ENCODE measurements around the gene FTHL17. TPM values are rescaled to one million over a fixed set of nuclear protein-coding genes. Genes with fewer than 3 reads are reported as not detected.

FTHL17 gene
- total RNA-seq (2022) (not detected in 2 replicates), Bru-seq, nascent RNA (not detected), BruChase-seq, experiment 1, labeled RNA remaining after a 6-hour chase (not detected), BruChase-seq, experiment 2, labeled RNA remaining after a 2-hour chase (not detected)
- long read RNA-seq, result 0 reads

GRCh38 chrX:31071725-31072124, at the start of gene FTHL17:
TSS of gene FTHL17 (minus strand) at chrX:31072041. CDS start at chrX:31071953, 88 bp downstream.
- BruUV-seq (replicated peaks), result no TSS peak
- Mint-ChIP-seq H3K27ac (ENCODE audit: unreplicated experiment) (no peak within 1 kb of the TSS), H3K4me3 (ENCODE audit: low read depth, unreplicated experiment) (no peak within 1 kb of the TSS), H3K36me3 (ENCODE audit: insufficient read depth, unreplicated experiment) (no peaks in the 10 kb centered on the region), H3K4me1 (ENCODE audit: low read depth, unreplicated experiment) (no peaks in the 10 kb centered on the region), H3K9me3 (ENCODE audit: low read depth, unreplicated experiment) (peaks cover 7% of the 10 kb centered on the region), H3K27me3 (ENCODE audit: unreplicated experiment) (no peaks in the 10 kb centered on the region)
- CTCF ChIA-PET, result no interaction called here
- no peak for TF ChIP-seq CTCF (IDR thresholded peaks at IDR 0.05; ENCODE audit: unreplicated experiment)
- intact Hi-C loops (cut with micrococcal nuclease; ENCODE audit: unreplicated experiment), result no loop called here
- DNase-seq, result no peak

- CTCF ChIA-PET, result no interaction called here
- DNase-seq, result no peak
- Mint-ChIP-seq H3K9me3 (ENCODE audit: low read depth, unreplicated experiment) (no peaks in the 10 kb centered on the region), H3K4me1 (ENCODE audit: low read depth, unreplicated experiment) (no peaks in the 10 kb centered on the region), H3K36me3 (ENCODE audit: insufficient read depth, unreplicated experiment) (no peaks in the 10 kb centered on the region), H3K27ac (ENCODE audit: unreplicated experiment) (no peak overlapping the region), H3K27me3 (ENCODE audit: unreplicated experiment) (peaks cover 17% of the 10 kb centered on the region), H3K4me3 (ENCODE audit: low read depth, unreplicated experiment) (no peak overlapping the region)
- TF ChIP-seq CTCF (IDR thresholded peaks at IDR 0.05; ENCODE audit: unreplicated experiment), result no peak
- no TSS peak for BruUV-seq (replicated peaks)
- intact Hi-C loops (cut with micrococcal nuclease; ENCODE audit: unreplicated experiment), result no loop called here
Observed at GRCh38 chrX:31117266-31117665, 45.4 kb upstream of the FTHL17 start.

- no TSS peak for BruUV-seq (replicated peaks)
- no peak overlapping the region for H3K4me3 Mint-ChIP-seq (ENCODE audit: low read depth, unreplicated experiment)
- H3K36me3 Mint-ChIP-seq (ENCODE audit: insufficient read depth, unreplicated experiment), result no peaks in the 10 kb centered on the region
- H3K9me3 Mint-ChIP-seq (ENCODE audit: low read depth, unreplicated experiment), result no peaks in the 10 kb centered on the region
- no peak for DNase-seq
- TF ChIP-seq CTCF (IDR thresholded peaks at IDR 0.05; ENCODE audit: unreplicated experiment), result no peak
- peaks cover 20% of the 10 kb centered on the region for H3K27me3 Mint-ChIP-seq (ENCODE audit: unreplicated experiment)
- CTCF ChIA-PET, result no interaction called here
- H3K27ac Mint-ChIP-seq (ENCODE audit: unreplicated experiment), result no peak overlapping the region
- H3K4me1 Mint-ChIP-seq (ENCODE audit: low read depth, unreplicated experiment), result no peaks in the 10 kb centered on the region
- intact Hi-C loops (cut with micrococcal nuclease; ENCODE audit: unreplicated experiment), result no loop called here
Observed at GRCh38 chrX:31115398-31115797, 43.6 kb upstream of the FTHL17 start.

- intact Hi-C loops (cut with micrococcal nuclease; ENCODE audit: unreplicated experiment), result no loop called here
- TF ChIP-seq CTCF (IDR thresholded peaks at IDR 0.05; ENCODE audit: unreplicated experiment), result no peak
- Mint-ChIP-seq H3K4me3 (ENCODE audit: low read depth, unreplicated experiment) (no peak overlapping the region), H3K27me3 (ENCODE audit: unreplicated experiment) (peaks cover 20% of the 10 kb centered on the region), H3K27ac (ENCODE audit: unreplicated experiment) (no peak overlapping the region), H3K36me3 (ENCODE audit: insufficient read depth, unreplicated experiment) (no peaks in the 10 kb centered on the region), H3K9me3 (ENCODE audit: low read depth, unreplicated experiment) (no peaks in the 10 kb centered on the region), H3K4me1 (ENCODE audit: low read depth, unreplicated experiment) (no peaks in the 10 kb centered on the region)
- DNase-seq, result no peak
- no TSS peak for BruUV-seq (replicated peaks)
- CTCF ChIA-PET, result no interaction called here
Observed at GRCh38 chrX:31114858-31115257, 43.0 kb upstream of the FTHL17 start.

Measured in Calu3 (cell line).